Lung (tissue), 12 donors: ENCODE results near the gene FGF4. TPM values are rescaled to one million over a fixed set of nuclear protein-coding genes. Genes with fewer than 3 reads are reported as not detected.
"Not testable (repeated sequence)": the region's sequence is repeated elsewhere in the genome, so short reads cannot be mapped to it uniquely, and the experiment has no call there.

Source experiments
- ATAC-seq: fragments of 200-7000 bp; cut with Tn5 transposase; one replicate; pipeline ENCODE4 v1.9.1; 2020; ENCODE audit warnings: moderate number of reproducible peaks; ENCODE audit not compliant: insufficient read depth, low FRiP score
- DNase-seq, 3 donors: peaks; one replicate each; pipeline ENCODE4 v3.0.0-alpha.2; 2013 to 2017
- H3K27ac ChIP-seq, 2 donors: one replicate each; pipeline ENCODE4 v1.5.1; 2013; ENCODE audit warnings: mild to moderate bottlenecking in 2 of 2, moderate library complexity in 2 of 2, control low read depth in 1 of 2, inconsistent platforms in 1 of 2, low read depth in 1 of 2, low read length in 1 of 2
- H3K27me3 ChIP-seq, 3 donors: one replicate each; pipeline ENCODE4 v1.5.1; 2013; ENCODE audit warnings: low read length in 2 of 3; ENCODE audit not compliant: control insufficient read depth in 3 of 3, insufficient read depth in 3 of 3
- H3K36me3 ChIP-seq, 4 donors: one replicate each; pipeline ENCODE4 v1.5.1; 2013; ENCODE audit warnings: low read length in 4 of 4, mild to moderate bottlenecking in 1 of 4, moderate library complexity in 1 of 4; ENCODE audit not compliant: control insufficient read depth in 4 of 4, insufficient read depth in 4 of 4
- H3K4me1 ChIP-seq, 5 donors: one replicate each; pipeline ENCODE4 v1.5.1; 2013; ENCODE audit warnings: low read length in 5 of 5, mild to moderate bottlenecking in 2 of 5, moderate library complexity in 1 of 5; ENCODE audit not compliant: control insufficient read depth in 5 of 5, insufficient read depth in 5 of 5
- H3K4me3 ChIP-seq: one replicate; pipeline ENCODE4 v1.5.1; 2013; ENCODE audit warnings: mild to moderate bottlenecking, control low read depth, moderate library complexity
- H3K9ac ChIP-seq, 2 donors: one replicate each; pipeline ENCODE4 v1.5.1; 2013; ENCODE audit warnings: low read length in 2 of 2, control low read depth in 1 of 2; ENCODE audit not compliant: insufficient read depth in 1 of 2
- H3K9me3 ChIP-seq, 4 donors: one replicate each; pipeline ENCODE4 v1.5.1; 2013; ENCODE audit warnings: low read length in 3 of 4, mild to moderate bottlenecking in 1 of 4, moderate library complexity in 1 of 4; ENCODE audit not compliant: control insufficient read depth in 4 of 4, insufficient read depth in 3 of 4
- CTCF ChIP-seq: IDR thresholded peaks from 2 replicates; pipeline ENCODE4 v1.5.1; 2012; ENCODE audit warnings: mild to moderate bottlenecking; ENCODE audit errors: control extremely low read depth, extremely low read depth
- WGBS, 2 donors: extraction: QIAGEN DNeasy Blood & Tissue Kit; methylation state at CpG; one replicate each; pipeline ENCODE4 v1.1.7; 2013; 5-methylcytosine and 5-hydroxymethylcytosine counted together
- polyA plus RNA-seq, 2 donors: library from polyadenylated mRNA; stranded (reverse); fragments of 200-250 nt; gene quantifications; one replicate each; pipeline ENCODE4 v1.2.1, GENCODE V29; 2013
- total RNA-seq, 2 donors: library from RNA; depleted of rRNA in 1 of 2; stranded (reverse); fragments of >200 nt in 1 of 2; gene quantifications; one replicate each; pipeline ENCODE4 v1.2.1, GENCODE V29; 2014 to 2021
- donor health status: control.
- donor health status: control.
- donor health status: Bipolar disorder and iron deficiency.
- donor health status: healthy.
- donor health status: DM: yes; HTN: yes; CAD: no.

FGF4 gene
- total and polyA plus RNA-seq, 4 donors = not detected

DNA sequence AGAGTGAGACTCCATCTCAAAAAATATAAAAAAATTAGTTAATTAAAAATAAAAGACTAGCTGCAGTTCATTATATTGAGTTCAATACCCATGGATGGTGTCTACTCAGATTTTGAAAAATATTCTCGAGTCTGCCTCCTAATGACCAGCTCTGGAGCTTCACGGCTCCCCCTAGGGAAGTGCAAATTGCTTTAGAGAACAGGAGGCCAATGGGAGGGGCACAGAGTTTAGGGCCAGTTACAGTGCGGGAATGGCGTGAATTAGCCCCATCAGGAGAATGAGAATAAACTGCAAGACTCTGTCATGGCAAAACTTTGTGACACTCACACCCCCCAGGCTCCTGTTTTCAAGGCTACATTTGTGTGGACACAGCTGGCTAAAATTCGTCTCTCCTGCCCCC lies 4.6 kb downstream of the FGF4 start:
- TF ChIP-seq CTCF = no peak
- H3K9ac ChIP-seq = no peak overlapping the region
- no peaks in the 10 kb centered on the region for H3K36me3 ChIP-seq
- DNase-seq (no peak), ATAC-seq (no peak)
- H3K27ac ChIP-seq = no peak overlapping the region
- H3K4me1 ChIP-seq = peaks cover 0 to 3% (median 0%) of the 10 kb centered on the region in 5 donors
- peaks cover 0 to 5% (median 0%) of the 10 kb centered on the region in 4 donors for H3K9me3 ChIP-seq
- 24% methylated on average over 5 of the region's 5 CpGs for WGBS, 2 donors
- peaks cover 19 to 56% (median 41%) of the 10 kb centered on the region in 3 donors for H3K27me3 ChIP-seq
- no peak overlapping the region for H3K4me3 ChIP-seq

GRCh38 chr11:69765498-69765995 lies 9.6 kb downstream of the FGF4 start:
- Histone ChIP-seq H3K27me3 (peaks cover 0 to 23% (median 7%) of the 10 kb centered on the region in 3 donors), H3K4me1 (peaks cover 0 to 2% (median 0%) of the 10 kb centered on the region in 5 donors), H3K36me3 (no peaks in the 10 kb centered on the region), H3K9me3 (peaks cover 0 to 10% (median 0%) of the 10 kb centered on the region in 4 donors), H3K27ac (no peak overlapping the region), H3K9ac (no peak overlapping the region), H3K4me3 (no peak overlapping the region)
- WGBS, 2 donors = 68 to 78% methylated on average over 10 of the region's 10 CpGs
- no peak for TF ChIP-seq CTCF
- DNase-seq (no peak), ATAC-seq (no peak)

DNA sequence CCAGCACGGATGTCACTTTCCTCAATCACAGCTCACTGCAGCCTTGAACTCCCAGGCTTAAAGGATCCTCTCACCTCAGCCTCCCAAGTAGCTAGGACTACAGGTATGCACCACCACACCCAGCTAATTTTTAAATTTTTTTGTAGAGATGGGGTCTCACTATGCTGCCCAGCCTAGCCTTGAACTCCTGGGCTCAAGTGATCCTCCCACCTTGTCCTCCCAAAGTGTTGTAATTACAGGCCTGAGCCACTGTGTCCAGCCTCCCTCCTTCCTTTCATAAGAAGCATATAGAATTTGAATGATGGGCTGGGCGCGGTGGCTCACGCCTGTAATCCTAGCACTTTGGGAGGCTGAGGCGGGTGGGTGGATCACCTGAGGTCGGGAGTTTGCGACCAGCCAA lies 10.2 kb downstream of the FGF4 start:
- not testable (repeated sequence) for ATAC-seq, DNase-seq, H3K4me3 ChIP-seq, H3K9ac ChIP-seq, H3K27ac ChIP-seq, H3K36me3 ChIP-seq, H3K4me1 ChIP-seq
- 87 to 95% methylated on average over 7 of the region's 7 CpGs for WGBS, 2 donors
- peaks cover 0 to 10% (median 0%) of the 10 kb centered on the region in 4 donors for H3K9me3 ChIP-seq
- H3K27me3 ChIP-seq = peaks cover 0 to 17% (median 5%) of the 10 kb centered on the region in 3 donors

GRCh38 chr11:69760319-69760718 lies 14.8 kb downstream of the FGF4 start:
- H3K9me3 ChIP-seq = peaks cover 0 to 21% (median 3%) of the 10 kb centered on the region in 4 donors
- ATAC-seq (no peak), DNase-seq (peak in 1 of 3 donors; percentile 11)
- H3K4me3 ChIP-seq = no peak overlapping the region
- peaks cover 0 to under 1% (median 0%) of the 10 kb centered on the region in 3 donors for H3K27me3 ChIP-seq
- TF ChIP-seq CTCF = no peak
- H3K36me3 ChIP-seq = no peaks in the 10 kb centered on the region
- H3K9ac ChIP-seq = no peak overlapping the region
- 42 to 64% methylated on average over 4 of the region's 4 CpGs for WGBS, 2 donors
- no peaks in the 10 kb centered on the region for H3K4me1 ChIP-seq
- no peak overlapping the region for H3K27ac ChIP-seq
